ENCODE data around the gene FOXE3. TPM values are rescaled to one million over a fixed set of nuclear protein-coding genes. Genes with fewer than 3 reads are reported as not detected.

The FOXE3 gene
- total RNA-seq, 1 experiment from 2014 or later = 0.20 TPM

GRCh38 chr1:47434051-47434842 lies 18.2 kb downstream of the FOXE3 start:
- 0 out of 2 replicates have a peak, but pooled peaks cover 2% of the 10 kb centered on the region for H4K20me1 ChIP-seq (ENCODE audit: insufficient read depth)
- BruUV-seq (replicated peaks) = no TSS peak
- H3K4me2 ChIP-seq (ENCODE audit: low read length) = no peak overlapping the region
- POLR2A ChIA-PET = no interaction called here
- no peaks in the 10 kb centered on the region for H3K9me3 ChIP-seq (ENCODE audit: control insufficient read depth in 1 of 2, insufficient read depth in 1 of 2, low read depth in 1 of 2, low read length in 2 of 2)
- peaks cover 8 to 29% of the 10 kb centered on the region in 2 experiments for H3K4me1 ChIP-seq (ENCODE audit: control insufficient read depth in 1 of 2, insufficient read depth in 2 of 2, low read length in 2 of 2)
- no peaks in the 10 kb centered on the region for H3K27me3 ChIP-seq (ENCODE audit: insufficient read depth, low read length)
- TF ChIP-seq POLR2A (IDR thresholded peaks at IDR 0.05; ENCODE audit: borderline replicate concordance, extremely low read depth, insufficient read depth, insufficient read length) = no peak
- no peak for TF ChIP-seq ZNF274 (IDR thresholded peaks at IDR 0.05; ENCODE audit: low read depth, low read length)
- no peak for TF ChIP-seq FOSL1 (IDR thresholded peaks at IDR 0.05; ENCODE audit: low read depth)
- no peak for TF ChIP-seq MAX (IDR thresholded peaks at IDR 0.05)
- TF ChIP-seq ZBTB33 (IDR thresholded peaks at IDR 0.05; ENCODE audit: extremely low read depth, insufficient replicate concordance, low read length) = no peak
- TF ChIP-seq ELF1 (IDR thresholded peaks at IDR 0.05; ENCODE audit: borderline replicate concordance, low read depth) = no peak
- no peak for TF ChIP-seq ZFX (IDR thresholded peaks at IDR 0.05)
- no peak for TF ChIP-seq EZH2 (IDR thresholded peaks at IDR 0.05)
- no peak for TF ChIP-seq EGR1 (IDR thresholded peaks at IDR 0.05; ENCODE audit: low read depth)
- intact Hi-C loops (cut with micrococcal nuclease) = no loop called here
- CTCF ChIA-PET = interaction anchor here (1.4 to 2.6 kb wide), 3 partner anchors 11 to 276 kb away, joined by 3 to 12 read pairs (median 10); no protein-coding TSS in a partner anchor
- ATAC-seq (no peak), DNase-seq (ENCODE audit: low read depth, low spot score) (no peak)
- H3K27ac ChIP-seq (ENCODE audit: low read depth, low read length) = no peak overlapping the region
- RAD21 ChIA-PET (ENCODE audit: low non-redundant PET in 1 of 2, low total read pairs in 2 of 2, uncharacterized antibody in 2 of 2, unreplicated experiment in 2 of 2) = no interaction called here
- no peak overlapping the region for H3K9ac ChIP-seq (ENCODE audit: low read length)
- no peak overlapping the region for H3K4me3 ChIP-seq (replicated peaks in 1 of 2; ENCODE audit: low read depth in 1 of 2, low read length in 2 of 2)
- no peaks in the 10 kb centered on the region for H3K9me2 ChIP-seq (ENCODE audit: insufficient read depth)
- no peaks in the 10 kb centered on the region for H3K36me3 ChIP-seq (ENCODE audit: control insufficient read depth in 1 of 2, insufficient read depth in 2 of 2, low read length in 2 of 2)
- peaks cover 37% of the 10 kb centered on the region for H3K79me2 ChIP-seq (ENCODE audit: insufficient read depth, low read length)
- no peak overlapping the region for H2AFZ ChIP-seq (ENCODE audit: low read depth, low read length, poor library complexity, severe bottlenecking)

Measured in HCT116 (cell line).